HEK293T (cell line): ENCODE data around the gene AGRP.

Experiments used
- BHLHE40 ChIP-seq: fragments of 450-650 bp; IDR thresholded peaks from 2 replicates; pipeline ENCODE4 v1.6.1; 2016; ENCODE audit warnings: mild to moderate bottlenecking, moderate library complexity, borderline replicate concordance
- CTBP1 ChIP-seq: fragments of 450-650 bp; IDR thresholded peaks from 2 replicates; pipeline ENCODE4 v1.6.1; 2016; ENCODE audit warnings: borderline replicate concordance
- FOXA1 ChIP-seq: fragments of 450-650 bp; IDR thresholded peaks from 2 replicates; pipeline ENCODE4 v1.6.1; 2016; ENCODE audit warnings: mild to moderate bottlenecking
- FOXK2 ChIP-seq: fragments of 450-650 bp; IDR thresholded peaks from 2 replicates; pipeline ENCODE4 v1.6.1; 2016; ENCODE audit warnings: mild to moderate bottlenecking
- FOXM1 ChIP-seq: fragments of 450-650 bp; IDR thresholded peaks from 2 replicates; pipeline ENCODE4 v1.6.1; 2017; ENCODE audit warnings: mild to moderate bottlenecking, borderline replicate concordance
- HDGF ChIP-seq: fragments of 450-650 bp; IDR thresholded peaks from 2 replicates; pipeline ENCODE4 v1.6.1; 2017; ENCODE audit warnings: antibody characterized with exemption, borderline replicate concordance
- LEF1 ChIP-seq: fragments of 450-650 bp; IDR thresholded peaks from 2 replicates; pipeline ENCODE4 v1.6.1; 2017; ENCODE audit warnings: mild to moderate bottlenecking, borderline replicate concordance
- NFRKB ChIP-seq: fragments of 450-650 bp; IDR thresholded peaks from 2 replicates; pipeline ENCODE4 v1.6.1; 2016; ENCODE audit warnings: mild to moderate bottlenecking, moderate library complexity
- SP1 ChIP-seq: fragments of 450-650 bp; IDR thresholded peaks from 2 replicates; pipeline ENCODE4 v1.6.1; 2017
- SUZ12 ChIP-seq: fragments of 450-650 bp; IDR thresholded peaks from 2 replicates; pipeline ENCODE4 v1.6.1; 2016; ENCODE audit warnings: mild to moderate bottlenecking
- TF ChIP-seq, protein P1 (sequence below): fragments of 450-650 bp; IDR thresholded peaks from 2 replicates; pipeline ENCODE4 v1.6.1; 2016

- TF ChIP-seq, protein P1, sequence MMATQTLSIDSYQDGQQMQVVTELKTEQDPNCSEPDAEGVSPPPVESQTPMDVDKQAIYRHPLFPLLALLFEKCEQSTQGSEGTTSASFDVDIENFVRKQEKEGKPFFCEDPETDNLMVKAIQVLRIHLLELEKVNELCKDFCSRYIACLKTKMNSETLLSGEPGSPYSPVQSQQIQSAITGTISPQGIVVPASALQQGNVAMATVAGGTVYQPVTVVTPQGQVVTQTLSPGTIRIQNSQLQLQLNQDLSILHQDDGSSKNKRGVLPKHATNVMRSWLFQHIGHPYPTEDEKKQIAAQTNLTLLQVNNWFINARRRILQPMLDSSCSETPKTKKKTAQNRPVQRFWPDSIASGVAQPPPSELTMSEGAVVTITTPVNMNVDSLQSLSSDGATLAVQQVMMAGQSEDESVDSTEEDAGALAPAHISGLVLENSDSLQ = no peak
- TF ChIP-seq HDGF = no peak
- TF ChIP-seq FOXA1 = no peak
- no peak for TF ChIP-seq NFRKB
- no peak for TF ChIP-seq LEF1
- no peak for TF ChIP-seq CTBP1
- TF ChIP-seq FOXK2 = no peak
- TF ChIP-seq BHLHE40 = no peak
- TF ChIP-seq FOXM1 = no peak
- TF ChIP-seq SP1 = no peak
- TF ChIP-seq SUZ12 = no peak
Measured at GRCh38 chr16:67462279-67462655, 21.1 kb downstream of the AGRP start.
